ENCODE data around the gene SP140L.

SP140L gene

DNA sequence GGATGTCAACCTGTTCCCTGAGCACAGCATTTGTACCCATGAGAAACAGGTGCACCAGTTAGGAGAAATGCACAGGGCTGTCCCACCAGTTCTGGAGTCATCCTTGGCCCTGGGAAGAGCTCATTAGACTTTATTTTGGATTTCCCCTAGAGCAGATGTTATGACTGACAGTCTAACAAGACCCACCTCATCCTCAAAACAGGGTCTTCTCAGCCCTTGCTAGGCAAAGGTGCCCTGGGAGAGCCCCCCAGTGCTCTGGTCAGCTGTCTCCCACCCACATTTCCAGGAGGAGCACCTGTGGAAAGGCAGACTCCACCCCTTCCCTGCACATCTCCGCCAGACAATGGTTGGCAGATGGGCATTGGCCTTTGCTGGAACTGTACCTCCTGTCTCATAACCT is 83.3 kb downstream of the SP140L start:
- Histone ChIP-seq H3K4me1 (peaks cover 0 to 37% (median 18%) of the 10 kb centered on the region in 4 donors), H3K36me3 (no peaks in the 10 kb centered on the region), H3K27me3 (no peaks in the 10 kb centered on the region), H3K9me3 (no peaks in the 10 kb centered on the region), H3K4me3 (no peak overlapping the region), H3K27ac (no peak overlapping the region)
- TF ChIP-seq, protein P1, sequence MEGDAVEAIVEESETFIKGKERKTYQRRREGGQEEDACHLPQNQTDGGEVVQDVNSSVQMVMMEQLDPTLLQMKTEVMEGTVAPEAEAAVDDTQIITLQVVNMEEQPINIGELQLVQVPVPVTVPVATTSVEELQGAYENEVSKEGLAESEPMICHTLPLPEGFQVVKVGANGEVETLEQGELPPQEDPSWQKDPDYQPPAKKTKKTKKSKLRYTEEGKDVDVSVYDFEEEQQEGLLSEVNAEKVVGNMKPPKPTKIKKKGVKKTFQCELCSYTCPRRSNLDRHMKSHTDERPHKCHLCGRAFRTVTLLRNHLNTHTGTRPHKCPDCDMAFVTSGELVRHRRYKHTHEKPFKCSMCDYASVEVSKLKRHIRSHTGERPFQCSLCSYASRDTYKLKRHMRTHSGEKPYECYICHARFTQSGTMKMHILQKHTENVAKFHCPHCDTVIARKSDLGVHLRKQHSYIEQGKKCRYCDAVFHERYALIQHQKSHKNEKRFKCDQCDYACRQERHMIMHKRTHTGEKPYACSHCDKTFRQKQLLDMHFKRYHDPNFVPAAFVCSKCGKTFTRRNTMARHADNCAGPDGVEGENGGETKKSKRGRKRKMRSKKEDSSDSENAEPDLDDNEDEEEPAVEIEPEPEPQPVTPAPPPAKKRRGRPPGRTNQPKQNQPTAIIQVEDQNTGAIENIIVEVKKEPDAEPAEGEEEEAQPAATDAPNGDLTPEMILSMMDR (IDR thresholded peaks at IDR 0.05) = no peak
- DNase-seq = no peak
- intact Hi-C loops (cut with DNase I; ENCODE audit: low total_unique reads) = no loop called here

DNA sequence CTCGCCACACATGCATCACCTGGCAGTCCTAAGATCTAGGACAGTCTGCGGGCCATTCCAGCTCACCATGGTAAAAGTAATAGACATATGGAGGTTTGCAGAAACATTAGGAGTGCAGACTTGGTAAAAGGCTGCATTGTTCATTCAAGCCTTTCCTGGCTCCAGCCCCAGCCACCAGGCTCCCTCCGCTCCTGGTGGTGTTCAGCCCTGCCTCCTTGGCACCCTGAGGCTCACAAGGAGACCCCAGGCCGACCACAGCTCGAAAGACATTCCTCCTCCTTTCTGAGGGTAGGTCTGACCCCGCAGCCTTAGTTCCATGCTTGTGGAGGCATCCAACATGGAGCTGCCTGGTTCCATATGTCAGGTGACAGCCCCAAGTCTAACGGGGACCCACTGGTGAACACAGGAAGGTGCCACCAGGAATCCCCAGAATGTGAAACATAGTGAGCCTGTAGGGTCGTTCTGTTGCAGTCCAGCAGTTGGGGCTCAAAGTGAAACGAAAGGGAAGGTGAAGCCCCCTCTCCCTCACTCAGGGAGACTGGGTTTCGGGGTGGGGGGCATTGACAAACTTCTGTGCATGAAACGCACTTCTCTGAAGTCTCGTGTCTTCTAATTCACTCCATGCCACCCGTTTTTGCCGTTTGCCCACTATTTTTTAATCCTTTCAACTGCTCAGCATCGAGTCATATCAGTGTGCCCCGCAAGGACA is 84.0 kb downstream of the SP140L start:
- Histone ChIP-seq H3K27me3 (no peaks in the 10 kb centered on the region), H3K9me3 (no peaks in the 10 kb centered on the region), H3K27ac (peak overlapping the region; percentile 81 to 88), H3K4me3 (peak overlapping the region; percentile 61 to 73), H3K36me3 (no peaks in the 10 kb centered on the region), H3K4me1 (peaks cover 0 to 44% (median 23%) of the 10 kb centered on the region in 4 donors)
- intact Hi-C loops (cut with DNase I; ENCODE audit: low total_unique reads) = no loop called here
- TF ChIP-seq, protein P1 (IDR thresholded peaks at IDR 0.05) = no peak
- DNase-seq = no peak

DNA sequence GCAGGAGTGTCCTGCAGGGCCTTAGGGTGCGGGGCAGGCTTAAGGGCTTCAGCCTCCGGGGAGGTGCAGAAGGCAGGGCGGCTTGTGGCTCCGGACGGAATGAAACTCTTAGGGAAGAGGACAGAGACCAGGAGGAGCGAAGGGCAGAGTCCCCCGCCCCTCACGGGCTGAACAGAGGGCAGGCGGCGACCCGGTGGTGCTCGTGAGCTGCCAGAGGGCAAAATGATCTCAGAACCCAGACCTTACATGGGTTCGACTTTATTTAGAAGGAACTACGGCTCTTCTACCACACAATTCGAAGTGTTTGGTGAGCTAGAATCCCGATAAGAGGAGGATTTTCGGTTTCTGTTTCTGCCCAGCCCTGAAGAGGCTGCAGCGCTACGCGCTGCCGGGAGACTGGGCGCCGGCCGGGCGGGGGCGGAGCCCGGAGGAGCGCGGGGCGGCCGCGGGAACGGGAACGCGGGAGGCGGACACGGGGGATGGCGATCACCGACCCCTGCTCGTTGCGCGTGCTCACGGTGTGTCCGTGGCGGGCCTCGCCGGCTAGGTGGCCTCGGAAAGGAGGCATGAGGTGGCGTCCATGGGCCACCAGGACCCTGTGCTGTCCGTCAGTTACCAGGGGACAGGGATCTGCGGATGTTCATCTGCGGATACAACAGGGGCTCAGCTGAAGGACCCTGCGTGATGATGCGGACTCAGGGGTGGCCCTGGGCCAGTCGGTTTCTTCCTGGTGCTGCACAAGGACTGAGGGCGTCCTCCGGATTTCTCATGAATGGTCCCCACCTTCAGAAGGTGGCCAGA is 84.8 kb downstream of the SP140L start:
- Histone ChIP-seq H3K27me3 (no peaks in the 10 kb centered on the region), H3K9me3 (no peaks in the 10 kb centered on the region), H3K4me1 (peaks cover 0 to 44% (median 23%) of the 10 kb centered on the region in 4 donors), H3K4me3 (peak overlapping the region; percentile 61 to 73), H3K27ac (peak overlapping the region; percentile 81 to 88), H3K36me3 (no peaks in the 10 kb centered on the region)
- intact Hi-C loops (cut with DNase I; ENCODE audit: low total_unique reads) = no loop called here
- DNase-seq = peak; percentile 65 to 82
- TF ChIP-seq, protein P1 (IDR thresholded peaks at IDR 0.05) = no peak

DNA sequence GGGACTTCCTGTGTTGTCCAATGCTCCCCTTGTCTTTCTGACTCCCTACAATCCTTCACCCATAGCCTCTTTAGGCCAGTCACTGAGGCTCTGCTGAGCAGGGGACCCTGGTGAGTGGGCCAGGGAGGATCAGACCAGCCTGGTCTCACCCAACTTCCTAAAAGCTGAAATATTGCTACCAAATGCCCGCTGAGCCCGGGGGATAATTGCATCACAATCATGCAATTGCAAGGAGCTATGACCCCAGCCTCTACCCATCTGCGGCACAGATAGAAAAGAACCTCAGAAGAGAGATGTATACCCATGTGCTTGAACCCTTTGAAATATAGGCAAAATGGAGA is 85.3 kb downstream of the SP140L start:
- H3K36me3 ChIP-seq = no peaks in the 10 kb centered on the region
- H3K9me3 ChIP-seq = no peaks in the 10 kb centered on the region
- H3K27ac ChIP-seq = peak overlapping the region; percentile 81 to 88
- DNase-seq = no peak
- peaks cover 0 to 49% (median 23%) of the 10 kb centered on the region in 4 donors for H3K4me1 ChIP-seq
- H3K4me3 ChIP-seq = peak overlapping the region; percentile 61 to 73
- TF ChIP-seq, protein P1 (IDR thresholded peaks at IDR 0.05) = no peak
- no peaks in the 10 kb centered on the region for H3K27me3 ChIP-seq
- intact Hi-C loops (cut with DNase I; ENCODE audit: low total_unique reads) = no loop called here

DNA sequence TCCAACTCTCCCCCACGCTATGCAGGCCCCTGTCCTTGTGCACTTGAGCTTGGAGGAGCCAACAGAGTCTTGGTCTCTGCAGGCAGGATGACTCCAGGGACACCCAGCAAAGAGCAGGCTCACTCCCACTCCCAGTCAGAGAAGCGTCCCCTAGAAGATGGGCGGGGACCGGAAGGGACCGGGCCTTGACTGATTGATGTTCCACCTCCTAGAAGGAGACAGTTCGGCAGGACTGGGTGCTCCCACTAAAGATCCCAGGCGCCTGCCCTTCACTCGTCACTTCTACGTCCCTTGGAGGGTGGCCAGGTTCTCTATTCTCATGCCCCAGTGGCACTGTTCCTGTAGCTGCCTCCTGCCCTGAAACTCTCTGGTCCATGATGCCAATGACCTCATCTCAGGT is 85.9 kb downstream of the SP140L start:
- intact Hi-C loops (cut with DNase I; ENCODE audit: low total_unique reads) = no loop called here
- Histone ChIP-seq H3K36me3 (no peaks in the 10 kb centered on the region), H3K4me3 (no peak overlapping the region), H3K27me3 (no peaks in the 10 kb centered on the region), H3K4me1 (peaks cover 0 to 53% (median 23%) of the 10 kb centered on the region in 4 donors), H3K27ac (peak overlapping the region in 1 of 2 donors; percentile 88), H3K9me3 (no peaks in the 10 kb centered on the region)
- TF ChIP-seq, protein P1 (IDR thresholded peaks at IDR 0.05) = no peak
- no peak for DNase-seq

Data from tibial artery (tissue), 4 donors.